GM21423 (cell line): ENCODE results near the gene SAMD4A.

Source experiments
- ATAC-seq: cut with Tn5 transposase; IDR thresholded peaks from one replicate; pipeline ENCODE4 v1.9.1; 2021; ENCODE audit warnings: mild to moderate bottlenecking, moderate library complexity; ENCODE audit not compliant: unreplicated experiment

The SAMD4A gene

GRCh38 chr14:54754116-54754622 is 187.2 kb downstream of the SAMD4A start:
- no peak for ATAC-seq

DNA sequence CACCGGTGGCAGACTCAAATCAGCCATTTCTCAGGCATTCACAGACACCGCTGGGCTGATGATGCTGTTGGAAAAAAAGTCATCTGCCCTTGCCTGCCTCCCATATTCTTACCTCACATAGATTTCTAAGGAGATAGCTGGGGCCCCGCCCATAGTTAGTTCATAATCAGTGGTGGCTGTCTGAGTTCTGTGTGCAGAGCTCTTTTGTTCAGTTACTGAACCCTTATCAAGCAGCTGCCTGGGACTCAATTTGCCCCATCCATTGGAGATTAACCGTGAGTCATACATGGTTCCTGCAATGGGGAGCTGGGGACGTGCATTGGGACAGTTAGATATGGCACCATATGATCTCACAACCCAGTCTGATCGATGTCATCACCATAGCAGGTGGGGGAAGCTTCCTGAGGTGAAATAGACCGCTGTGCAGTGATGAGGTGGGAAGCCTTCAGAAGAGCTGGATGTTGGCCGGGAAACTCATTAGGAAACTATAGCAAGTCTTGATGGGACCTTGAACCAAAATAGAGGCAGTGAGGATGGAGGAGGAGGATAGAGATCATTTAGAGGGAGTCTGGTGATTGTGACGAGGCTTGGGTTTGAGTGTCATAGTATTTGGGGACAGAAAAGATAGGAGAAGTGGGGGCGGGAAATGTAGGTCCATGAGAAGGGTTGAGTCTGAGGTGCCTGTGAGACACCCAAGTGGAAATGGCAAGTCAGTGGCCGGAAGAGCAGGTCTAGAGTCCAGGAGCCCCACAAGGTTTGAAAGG is 187.9 kb downstream of the SAMD4A start:
- ATAC-seq, result no peak

DNA sequence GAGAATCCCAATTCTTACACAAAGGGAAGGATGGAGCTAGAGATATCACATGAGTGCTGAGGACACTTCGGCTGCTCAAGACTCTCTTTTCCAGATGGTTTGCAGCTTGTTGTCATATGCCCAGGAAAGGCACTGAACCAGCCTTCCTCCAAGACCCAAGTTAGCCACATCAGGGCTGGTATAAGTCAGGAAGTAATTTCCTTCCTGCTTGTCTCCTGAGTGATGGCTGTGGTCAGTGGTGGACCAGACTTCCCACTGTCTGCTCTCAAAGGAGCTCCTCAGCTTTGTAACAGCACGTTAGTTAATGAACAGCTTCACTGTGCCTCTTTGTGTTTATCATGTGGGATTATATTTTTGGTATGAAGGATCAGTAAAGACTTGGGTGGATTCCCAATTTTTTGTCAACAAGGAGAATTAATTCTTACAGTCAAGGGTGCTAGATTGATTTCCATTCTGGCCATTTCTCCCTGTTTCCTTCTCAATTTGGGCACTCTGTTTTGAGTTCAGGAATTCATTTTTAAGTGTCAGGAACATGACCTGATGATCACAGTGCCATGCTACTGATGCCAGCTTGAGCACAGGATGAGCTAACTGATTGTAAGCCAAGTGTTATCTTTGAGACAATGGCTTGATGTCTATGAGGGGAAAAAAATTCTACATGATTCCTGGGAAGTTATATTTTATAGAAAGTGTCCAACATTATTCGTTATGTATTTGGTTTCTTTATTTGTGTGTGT is 189.9 kb downstream of the SAMD4A start:
- no peak for ATAC-seq

GRCh38 chr14:54758041-54758440 is 191.1 kb downstream of the SAMD4A start:
- ATAC-seq, result no peak

GRCh38 chr14:54759982-54760585 is 193.2 kb downstream of the SAMD4A start:
- ATAC-seq, result no peak

DNA sequence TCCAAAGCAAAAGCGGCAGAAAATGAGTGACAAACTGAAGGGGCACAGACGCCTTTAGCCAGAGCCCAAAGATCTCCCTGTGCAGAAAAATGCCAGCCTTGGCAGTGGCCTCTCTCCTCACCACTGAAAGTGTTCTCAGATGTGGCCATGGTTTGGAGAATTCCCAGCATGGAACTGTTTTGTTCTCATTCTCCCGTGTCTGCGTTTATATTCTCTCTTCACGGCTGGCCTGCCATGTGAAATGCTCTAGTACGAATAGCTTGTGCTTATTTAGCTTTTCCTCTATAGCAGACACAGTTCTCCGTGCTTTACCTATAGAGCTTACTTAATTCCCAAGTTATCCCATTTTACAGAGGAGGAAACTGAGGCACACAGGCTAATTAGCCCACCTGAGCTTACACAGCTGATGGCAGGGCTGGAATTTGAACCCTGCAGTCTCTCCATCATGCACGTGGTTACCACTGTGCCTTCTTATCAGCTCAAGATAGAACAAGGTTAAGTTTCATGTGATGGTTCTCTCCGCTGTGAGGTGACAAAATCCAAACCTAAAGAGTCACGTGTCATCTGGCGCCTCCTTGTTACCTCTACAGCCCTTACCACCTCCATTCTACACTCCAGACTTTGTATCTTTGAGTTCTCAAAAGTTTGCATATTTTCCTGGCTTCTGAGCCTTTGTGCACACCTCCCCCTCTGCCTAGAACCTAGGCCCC is 194.1 kb downstream of the SAMD4A start:
- no peak for ATAC-seq

- ATAC-seq, result no peak
These were observed 194.9 kb downstream of the SAMD4A start for GRCh38 chr14:54761835-54762234.

DNA sequence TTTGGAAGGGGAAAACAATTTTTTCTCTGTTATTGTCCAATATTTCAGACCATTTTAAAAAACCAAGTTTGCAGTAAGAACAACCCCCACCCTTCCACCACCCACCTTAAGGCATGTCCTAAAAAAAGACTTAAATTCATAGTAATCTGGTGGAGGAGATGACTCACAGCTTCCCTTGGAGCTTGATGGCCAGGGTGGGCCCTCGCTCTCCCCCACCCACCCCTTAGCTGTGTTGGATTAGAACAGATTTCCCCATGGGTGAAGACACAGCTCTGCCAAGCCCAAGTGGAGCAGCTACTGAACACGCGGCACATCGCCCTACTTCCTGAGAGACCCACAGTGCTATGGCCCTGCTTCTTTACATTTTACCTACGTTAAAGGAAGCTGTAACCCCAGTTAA is 195.4 kb downstream of the SAMD4A start:
- no peak for ATAC-seq

DNA sequence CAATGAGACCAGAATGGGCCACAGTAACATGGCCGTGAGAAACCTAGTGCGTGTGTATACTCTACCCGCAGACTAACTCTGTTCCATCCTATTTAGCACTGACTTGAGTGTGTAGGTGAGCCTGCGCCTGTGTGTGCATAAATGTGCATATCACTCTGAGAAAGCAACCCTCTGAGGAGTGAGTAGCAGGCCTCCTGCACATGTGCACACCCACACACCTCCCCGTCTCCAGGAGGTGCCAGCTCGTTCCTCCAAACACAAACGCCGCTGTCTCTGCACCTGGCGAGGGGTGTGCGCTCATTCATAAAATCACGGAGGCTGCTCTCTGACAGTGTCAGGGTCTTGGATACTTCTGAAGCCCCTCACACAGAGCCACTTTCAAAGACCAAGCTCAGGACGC is 196.8 kb downstream of the SAMD4A start:
- no peak for ATAC-seq

DNA sequence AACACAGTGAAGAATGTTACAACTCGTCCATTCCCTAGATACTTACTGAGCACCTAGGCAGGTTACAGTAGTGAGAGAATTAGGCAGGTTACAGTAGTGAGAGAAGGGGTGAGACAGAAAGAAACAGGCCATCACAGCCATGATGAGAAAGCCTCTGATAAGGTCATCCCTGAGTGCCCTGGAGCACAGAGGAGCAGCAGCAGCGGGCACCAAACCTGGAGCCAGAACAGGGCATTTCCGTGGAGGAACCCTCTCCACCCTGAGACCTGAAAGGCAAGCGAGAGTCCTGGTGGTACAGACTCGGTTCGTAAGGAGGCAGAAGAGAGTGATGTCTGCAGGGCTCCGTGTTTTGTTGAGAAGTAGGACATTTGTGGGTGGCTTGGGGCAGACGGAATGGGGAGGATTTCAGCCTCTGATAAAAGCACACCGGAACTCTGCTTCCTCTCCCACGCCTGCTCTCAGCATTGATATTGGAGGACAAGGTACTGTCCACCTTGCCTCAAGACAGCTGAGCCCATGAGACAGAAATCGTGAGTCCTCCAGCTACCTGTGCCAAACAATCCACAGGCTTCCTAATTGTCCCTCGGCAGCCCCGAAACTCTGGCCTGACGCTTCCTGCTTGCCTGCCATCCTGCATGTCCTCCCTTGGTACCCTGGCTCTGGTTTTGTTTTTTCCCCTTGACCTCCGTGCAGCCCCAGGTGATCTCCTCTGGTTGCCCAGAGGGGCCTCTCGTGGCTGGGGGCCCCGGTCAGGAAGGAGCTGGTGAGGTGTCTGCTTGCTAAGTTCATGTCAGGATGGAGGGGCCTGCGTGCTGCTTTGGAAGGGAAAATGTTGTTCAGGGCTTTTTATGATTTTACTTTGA is 199.6 kb downstream of the SAMD4A start:
- ATAC-seq, result no peak

- ATAC-seq, result no peak
These were observed 200.2 kb downstream of the SAMD4A start for GRCh38 chr14:54767139-54767431.

DNA sequence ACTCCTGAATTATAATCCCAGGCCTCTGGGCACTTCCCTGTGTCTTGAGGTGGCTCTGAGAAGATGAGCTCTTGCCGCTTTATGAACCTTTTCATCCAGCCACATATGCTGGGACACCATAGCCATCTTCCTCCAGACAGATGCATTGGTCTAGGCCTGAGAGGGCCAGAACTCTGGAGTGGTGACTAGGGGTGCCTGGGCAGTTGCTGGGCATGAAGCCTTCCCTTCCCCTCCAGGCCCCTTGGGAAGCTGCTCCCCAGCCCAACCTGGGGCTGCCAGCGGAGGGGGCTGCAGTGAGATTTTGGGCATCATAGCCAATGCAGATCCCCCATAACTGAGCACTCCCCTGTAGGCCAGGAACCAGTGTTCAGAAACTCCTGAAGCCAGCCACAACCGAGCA is 200.5 kb downstream of the SAMD4A start:
- no peak for ATAC-seq

DNA sequence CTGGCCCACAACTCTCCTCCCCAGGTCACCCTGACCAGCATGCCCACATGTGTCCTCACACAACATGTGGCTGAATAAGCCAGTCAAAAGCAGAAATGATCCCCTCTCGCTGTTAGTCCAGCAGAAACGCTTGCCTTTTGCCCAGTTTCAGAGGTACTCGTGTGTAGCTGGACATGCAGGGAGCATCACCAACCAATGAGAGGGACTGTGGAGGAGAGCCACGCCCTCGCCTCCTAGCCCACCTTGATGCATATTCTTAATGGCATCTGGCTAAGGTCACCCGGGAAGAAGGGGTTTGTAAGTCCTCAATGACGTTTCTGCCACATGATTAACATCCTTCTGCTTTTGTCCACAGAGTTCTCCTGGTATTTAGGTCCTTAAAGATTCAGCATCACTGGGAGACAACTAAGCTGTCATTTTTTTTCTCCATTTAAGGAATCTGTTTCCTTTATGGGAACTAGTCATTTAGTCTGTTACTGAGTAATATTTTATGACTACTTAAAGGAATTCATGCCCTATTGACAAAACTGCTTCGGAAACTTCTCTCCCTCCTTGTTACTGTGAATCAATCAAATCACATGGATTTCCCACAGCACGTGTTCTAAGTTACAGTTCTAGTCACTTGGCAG is 201.7 kb downstream of the SAMD4A start:
- ATAC-seq, result no peak

DNA sequence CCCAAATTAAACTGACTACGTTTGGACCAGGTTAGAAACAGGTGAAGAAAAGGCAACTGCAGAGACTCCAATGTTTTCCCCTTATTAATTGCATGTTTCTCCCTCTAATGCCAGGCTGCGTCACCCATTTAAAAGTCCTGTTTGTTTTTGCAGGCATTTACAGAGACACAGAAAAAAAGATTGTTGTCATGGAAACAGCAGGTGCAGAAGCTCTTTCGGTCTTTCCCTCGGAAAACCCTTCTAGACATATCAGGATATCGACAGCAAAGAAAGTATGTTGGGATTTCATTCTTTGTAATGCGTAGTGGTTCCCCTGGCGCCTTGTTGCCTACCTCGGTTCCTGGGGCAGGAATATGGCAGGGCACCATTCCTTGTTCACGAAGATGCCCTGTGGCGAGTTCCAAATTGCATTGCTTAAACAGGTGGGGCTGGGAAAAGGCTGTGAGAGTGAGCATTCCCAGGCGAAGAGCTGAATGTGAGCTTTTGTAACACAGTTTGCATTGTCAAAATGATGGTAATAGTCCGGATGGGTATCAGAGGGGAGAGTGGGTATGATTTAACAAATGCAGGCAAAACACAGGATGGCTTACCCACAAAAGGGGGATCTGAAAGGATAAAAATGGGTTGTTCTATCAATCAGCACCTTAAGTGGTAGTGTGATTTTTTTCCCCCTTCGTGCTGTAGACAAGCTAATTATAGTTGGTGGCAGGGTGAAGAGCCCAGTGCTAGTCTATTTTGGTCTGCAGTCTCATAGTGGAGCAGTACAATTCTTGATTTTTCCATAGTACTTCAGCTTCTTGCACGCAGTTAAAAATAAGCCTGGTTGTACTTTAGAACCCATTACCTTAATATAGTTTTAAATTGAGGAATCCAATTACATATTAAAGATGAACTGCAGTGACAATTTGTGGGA is 203.3 kb downstream of the SAMD4A start:
- ATAC-seq, result no peak

DNA sequence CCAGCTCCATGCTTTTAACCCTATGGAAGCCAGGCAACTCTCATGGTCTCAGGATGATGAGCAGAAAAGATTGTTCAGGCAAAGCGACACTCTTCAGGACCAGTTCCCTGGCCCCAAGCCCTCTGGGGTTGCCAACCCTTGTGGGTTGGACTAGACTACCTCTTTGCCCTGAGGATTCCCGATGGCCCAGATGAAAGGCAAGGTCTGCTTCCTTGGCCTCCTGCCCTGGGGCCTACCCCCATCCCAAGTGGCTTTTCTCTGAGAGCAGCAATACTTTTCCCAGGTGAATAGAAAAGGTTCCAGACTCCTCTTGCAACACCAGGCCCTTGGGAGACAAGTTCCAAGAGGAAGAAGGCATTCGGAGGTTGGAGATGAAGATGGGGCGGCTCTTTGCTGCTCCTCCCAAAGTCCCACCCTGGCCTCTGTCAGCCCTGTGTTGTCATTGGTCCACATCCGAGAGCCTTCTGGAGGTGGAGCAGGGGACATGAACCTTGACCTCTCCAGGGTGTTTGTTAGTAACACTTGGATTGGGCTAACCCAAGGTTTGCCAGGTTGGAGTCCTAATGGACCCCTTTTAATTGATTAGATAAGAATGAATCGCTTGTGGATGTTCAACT is 204.6 kb downstream of the SAMD4A start:
- ATAC-seq, result no peak

DNA sequence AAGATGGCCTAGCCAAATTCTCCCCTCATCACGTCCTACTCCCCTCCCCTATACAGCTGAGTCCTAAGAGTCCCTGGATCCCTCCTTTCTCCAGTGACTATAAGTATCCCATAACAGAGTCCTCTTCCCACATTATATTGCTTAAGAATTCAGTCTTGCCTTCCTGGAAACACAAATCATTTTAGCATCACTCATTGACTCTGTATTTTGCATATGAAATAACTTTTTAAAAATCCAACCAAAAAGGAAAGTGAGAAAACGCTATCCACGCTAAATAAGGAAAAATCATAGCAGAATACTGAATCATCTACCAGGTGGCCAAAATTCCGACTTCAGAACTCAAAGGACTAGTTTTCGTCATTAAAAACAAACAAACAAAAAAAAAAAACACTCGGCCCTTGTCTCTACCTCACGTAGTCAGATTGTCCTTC is 205.5 kb downstream of the SAMD4A start:
- ATAC-seq, result no peak

DNA sequence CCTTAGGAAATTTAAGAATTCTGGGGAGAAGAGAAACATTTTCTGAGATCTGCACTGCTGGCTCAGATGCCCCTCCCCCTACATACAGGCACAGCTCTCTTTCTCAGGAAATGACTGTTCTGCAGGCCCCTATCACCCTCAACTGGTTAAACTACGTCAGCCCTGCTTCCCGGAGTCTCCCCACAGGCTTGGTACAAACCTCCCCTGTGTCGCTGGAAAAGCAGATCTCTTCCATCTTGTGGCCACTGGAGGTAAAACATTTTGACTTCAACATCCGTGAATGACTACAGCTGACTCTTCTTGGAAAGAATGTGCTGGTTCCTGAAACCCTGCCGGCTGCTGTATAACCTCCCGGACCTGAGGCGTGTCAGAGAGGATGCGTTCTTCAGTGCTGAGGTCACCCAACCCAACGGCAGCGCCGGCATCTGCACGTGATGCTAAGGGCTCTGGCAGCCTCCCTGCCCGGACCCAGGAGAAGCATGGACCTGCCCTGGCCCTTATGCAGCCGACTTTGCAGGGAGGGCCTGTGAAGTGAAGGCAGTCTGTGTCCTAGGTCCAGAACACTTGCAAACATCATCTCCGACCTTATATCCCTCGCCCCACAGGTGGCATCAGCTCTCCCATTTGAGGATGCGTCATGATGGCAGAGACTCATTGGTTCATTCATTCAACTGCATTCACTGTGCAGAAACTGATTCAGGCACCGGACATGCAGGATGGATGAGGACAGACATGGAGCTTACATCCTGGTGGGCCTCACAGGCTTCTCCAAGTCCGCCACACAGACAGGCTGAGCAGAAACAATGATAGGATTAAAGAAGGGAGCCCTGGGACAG is 206.5 kb downstream of the SAMD4A start:
- ATAC-seq, result peak; percentile 54

GRCh38 chr14:54774824-54775223 is 207.9 kb downstream of the SAMD4A start:
- no peak for ATAC-seq
